CD4-positive, alpha-beta T cell treated with Interleukin-10 for 1 hour (primary cell): ENCODE data around the gene SLC2A5.
"Not testable (repeated sequence)": the region's sequence is repeated elsewhere in the genome, so short reads cannot be mapped to it uniquely, and the experiment has no call there.

Experiments used
- DNase-seq: peaks from one replicate; pipeline ENCODE4 v3.0.0-alpha.2; 2020

The SLC2A5 gene

GRCh38 chr1:9004031-9004699 is 65.3 kb downstream of the SLC2A5 start:
- DNase-seq, result no peak

DNA sequence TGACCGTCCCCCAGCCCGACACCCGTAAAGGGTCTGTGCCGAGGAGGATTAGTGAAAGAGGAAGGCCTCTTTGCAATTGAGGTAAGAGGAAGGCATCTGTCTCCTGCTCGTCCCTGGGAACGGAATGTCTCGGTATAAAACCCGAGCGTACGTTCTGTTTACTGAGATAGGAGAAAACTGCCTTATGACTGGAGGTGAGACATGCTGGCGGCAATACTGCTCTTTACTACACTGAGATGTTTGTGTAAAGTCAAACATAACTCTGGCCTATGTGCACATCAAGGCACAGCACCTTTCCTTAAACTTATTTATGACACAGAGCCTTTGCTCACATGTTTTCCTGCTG is 67.2 kb downstream of the SLC2A5 start:
- DNase-seq, result not testable (repeated sequence)

DNA sequence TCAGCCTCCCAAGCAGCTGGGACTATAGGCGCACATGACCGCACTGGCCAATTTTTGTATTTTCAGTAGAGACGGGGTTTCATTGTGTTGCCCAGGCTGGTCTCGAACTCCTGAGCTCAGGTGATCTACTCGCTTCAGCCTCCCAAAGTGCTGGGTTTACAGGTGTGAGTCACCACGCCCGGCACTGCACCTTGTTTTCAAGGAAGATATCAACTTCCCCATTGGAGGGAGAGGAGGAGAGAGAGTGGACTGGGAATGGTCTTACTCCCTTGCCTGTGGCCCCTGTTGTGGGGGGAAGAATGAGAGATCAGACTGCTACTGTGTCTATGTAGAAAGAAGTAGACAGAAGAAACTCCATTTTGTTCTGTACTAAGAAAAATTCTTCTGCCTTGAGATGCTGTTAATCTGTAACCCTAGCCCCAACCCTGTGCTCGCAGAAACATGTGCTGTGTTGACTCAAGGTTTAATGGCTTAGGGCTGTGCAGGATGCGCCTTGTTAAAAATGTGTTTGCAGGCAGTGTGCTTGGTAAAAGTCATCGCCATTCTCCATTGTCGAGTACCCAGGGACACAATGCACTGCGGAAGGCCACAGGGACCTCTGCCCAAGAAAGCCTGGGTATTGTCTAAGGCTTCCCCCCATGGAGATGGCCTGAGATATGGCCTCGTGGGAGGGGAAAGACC is 67.8 kb downstream of the SLC2A5 start:
- not testable (repeated sequence) for DNase-seq

DNA sequence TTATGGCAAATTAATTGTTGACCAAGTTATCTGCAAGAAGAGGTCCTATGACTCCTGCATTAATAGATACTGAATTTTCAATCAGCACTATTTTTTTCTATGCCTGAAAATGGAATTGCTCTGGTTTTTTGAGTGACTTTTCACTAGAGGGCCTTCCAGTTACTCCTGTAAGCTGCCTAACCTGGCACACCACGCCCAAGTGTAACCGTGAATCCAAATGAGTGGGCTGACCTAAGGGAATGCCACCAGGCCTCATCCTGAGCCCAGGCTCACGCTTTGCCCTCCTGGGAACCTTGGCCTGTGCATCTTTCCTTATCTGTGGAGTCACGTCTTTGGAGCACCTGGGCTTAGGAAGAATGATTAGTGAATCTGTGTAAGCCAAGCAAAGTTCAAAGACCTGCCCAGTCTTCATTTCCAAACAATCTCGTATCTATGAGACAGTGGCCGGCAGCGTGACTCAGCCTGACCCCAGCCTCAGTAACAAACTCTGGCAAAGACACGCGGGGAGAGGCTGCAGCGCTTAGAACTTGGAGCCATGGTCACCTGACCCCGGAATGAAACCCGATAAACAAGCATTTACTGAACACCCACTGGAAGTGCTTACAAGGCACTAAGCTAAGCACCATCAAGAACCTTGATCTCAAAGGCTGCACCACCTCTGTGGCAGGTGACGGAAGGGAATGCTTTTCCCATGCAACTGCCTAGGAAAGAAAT is 75.3 kb downstream of the SLC2A5 start:
- DNase-seq, result not testable (repeated sequence)

DNA sequence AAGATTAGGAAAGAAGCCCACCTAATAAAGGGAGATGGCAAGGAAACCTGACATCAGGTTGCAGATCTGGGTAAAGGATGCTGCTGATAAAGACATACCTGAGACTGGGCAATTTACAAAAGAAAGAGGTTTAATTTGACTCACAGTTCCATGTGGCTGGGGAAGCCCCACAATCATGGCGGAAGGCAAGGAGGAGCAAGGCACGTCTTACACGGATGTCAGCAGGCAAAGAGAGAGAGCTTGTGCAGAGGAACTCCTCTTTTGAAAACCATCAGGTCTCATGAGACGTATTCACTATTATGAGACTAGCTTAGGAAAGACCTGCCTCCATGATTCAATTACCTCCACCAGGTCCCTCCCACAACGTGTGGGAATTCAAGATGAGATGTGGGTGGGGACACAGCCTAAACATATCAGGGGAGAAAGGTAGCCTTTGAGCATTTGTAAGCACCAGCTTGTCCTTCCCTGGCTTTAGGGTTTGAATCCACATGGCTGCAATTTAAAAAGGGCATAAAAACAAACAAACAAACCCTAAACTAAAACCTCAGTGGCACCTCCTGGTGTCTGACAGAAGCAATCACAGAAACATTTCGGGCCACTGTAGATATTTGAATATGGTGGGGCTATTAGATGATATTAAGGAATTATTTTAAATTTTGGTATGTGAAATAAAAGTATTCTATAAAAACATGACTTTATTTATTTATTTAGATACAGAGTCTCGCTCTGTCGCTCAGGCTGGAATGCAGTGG is 76.3 kb downstream of the SLC2A5 start:
- DNase-seq, result no peak

- DNase-seq, result no peak
These were observed 79.6 kb downstream of the SLC2A5 start for GRCh38 chr1:8989821-8990220.

DNA sequence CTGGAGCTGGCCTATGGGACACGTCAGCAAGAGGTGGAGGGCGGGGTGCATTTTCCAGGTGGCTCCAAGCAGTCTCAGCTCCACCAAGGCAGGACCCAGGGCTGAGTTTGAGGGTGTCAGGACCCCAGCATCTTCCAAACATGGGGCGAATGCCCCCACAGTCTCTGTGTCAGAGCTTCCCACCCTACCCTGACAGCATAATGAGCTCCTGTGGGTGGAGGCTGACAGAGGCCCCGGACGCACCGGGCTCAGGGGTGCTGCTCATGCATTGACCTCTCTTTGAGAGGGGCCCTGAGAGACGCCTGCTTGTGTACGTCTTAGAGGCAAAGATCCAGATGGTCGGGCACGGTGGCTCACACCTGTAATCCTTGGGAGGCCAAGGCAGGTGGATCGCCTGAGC is 80.4 kb downstream of the SLC2A5 start:
- DNase-seq, result no peak

DNA sequence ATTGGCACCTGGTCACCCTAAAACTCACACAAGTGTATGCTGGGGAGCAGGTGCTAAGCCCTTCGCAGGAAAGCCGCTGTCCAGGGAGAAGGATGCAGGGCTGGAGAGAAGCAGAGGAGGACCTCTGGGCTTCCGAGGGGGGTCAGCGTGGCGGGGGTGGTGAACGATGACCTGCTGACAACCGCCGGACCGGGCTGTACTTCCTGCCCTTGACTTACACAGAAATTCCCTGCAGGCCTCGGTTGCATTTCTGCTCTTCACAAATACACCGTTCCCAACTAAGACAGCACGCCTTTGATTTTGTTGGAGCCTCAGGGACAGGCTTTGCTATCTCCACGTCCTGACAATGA is 80.8 kb downstream of the SLC2A5 start:
- DNase-seq, result no peak

DNA sequence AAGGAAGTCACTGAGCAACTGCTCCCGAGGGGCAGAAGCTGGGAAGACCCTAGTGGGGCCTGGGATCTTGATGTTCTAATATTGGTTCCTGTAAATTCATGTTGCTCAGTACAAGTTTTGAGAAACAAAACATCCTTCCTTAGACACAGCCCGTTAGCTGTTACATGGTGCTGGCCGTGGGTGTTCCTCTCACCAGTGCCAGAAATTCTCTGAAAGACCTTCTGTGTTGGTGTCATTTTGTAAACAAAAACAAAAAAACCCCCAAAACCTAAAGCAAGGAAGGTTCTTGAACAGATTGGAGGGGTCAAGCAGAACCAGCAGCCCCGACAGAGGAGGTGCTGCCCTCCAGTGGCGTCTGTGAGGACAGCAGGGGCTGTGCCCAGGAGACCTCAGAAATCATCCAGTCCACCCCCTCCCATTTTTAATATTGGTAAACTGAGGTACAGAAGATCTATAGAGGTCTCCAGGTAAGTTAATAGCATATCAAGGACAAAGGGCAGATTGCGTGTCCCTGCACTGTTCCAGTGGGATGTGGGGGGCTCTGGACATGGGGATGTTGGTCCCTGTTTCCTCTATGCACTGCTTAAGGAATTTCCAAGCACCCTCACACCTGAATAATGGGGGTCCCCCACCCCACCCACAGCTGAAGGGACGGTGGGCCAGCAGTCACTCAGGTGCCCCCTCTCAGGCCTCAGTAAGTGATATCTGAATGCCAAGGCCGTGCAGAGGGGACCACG is 81.4 kb downstream of the SLC2A5 start:
- DNase-seq, result peak; percentile 70

GRCh38 chr1:8986814-8987190 is 82.6 kb downstream of the SLC2A5 start:
- DNase-seq, result no peak

DNA sequence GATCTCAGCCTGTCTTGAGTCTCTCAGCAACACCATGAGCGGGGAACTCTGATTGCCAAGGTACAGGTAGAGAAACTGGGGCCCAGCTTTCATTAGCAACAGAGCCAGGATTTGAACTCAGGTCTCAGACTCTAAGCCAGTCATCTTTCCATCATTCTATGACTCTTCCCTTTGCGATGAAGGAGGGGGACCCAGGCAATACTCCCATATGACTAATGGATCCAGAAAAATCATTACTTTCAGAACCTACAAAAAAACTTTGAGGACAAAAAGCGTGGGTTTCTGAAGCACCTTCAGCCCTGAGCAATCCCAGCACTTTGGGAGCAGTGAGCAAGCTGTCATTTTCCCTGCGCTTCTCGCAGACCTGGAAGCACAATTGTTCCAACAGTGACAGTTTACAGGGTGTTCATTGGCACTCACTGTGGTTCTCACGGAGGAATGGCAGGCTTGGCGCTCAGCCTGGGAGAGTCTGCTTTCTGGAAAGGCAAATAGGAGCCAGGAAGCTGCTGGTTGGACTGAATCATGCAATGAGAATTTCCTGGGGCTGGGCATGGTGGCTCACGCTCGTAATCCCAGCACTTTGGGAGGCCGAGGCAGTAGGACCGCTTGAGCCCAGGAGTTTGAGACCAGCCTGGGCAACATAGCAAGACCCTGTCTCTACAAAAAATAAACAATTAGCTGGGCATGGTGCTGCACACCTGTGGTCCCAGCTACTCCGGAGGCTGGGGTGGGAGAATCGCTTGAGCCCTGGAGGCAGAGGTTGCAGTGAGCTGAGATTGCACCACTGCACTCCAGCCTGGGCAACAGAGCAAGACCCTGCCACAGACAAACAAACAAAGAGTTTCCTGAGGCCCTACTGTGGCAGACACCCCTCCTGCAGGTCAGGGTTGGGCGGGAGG is 83.3 kb downstream of the SLC2A5 start:
- no peak for DNase-seq
